Measurements from ENCODE around the gene MMD2.

DNA sequence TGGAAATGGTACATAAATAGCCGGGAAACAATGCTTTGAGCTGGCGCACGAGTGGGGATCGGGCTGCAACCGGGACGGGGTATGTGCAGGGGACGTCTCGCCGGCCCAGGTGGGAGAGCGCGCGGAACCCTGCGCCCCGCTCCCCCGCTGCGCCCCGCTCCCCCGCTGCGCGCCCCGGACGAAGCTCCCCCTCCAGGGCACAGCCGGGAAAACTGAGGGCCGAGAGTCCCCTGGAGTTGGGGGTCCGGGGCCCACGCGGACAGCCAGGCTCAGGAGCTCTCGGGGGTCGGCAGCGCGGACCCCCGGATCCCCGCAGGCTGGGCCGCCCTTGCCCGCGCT lies 76.0 kb downstream of the MMD2 start:
- TF ChIP-seq, protein P1, sequence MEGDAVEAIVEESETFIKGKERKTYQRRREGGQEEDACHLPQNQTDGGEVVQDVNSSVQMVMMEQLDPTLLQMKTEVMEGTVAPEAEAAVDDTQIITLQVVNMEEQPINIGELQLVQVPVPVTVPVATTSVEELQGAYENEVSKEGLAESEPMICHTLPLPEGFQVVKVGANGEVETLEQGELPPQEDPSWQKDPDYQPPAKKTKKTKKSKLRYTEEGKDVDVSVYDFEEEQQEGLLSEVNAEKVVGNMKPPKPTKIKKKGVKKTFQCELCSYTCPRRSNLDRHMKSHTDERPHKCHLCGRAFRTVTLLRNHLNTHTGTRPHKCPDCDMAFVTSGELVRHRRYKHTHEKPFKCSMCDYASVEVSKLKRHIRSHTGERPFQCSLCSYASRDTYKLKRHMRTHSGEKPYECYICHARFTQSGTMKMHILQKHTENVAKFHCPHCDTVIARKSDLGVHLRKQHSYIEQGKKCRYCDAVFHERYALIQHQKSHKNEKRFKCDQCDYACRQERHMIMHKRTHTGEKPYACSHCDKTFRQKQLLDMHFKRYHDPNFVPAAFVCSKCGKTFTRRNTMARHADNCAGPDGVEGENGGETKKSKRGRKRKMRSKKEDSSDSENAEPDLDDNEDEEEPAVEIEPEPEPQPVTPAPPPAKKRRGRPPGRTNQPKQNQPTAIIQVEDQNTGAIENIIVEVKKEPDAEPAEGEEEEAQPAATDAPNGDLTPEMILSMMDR (conservative IDR thresholded peaks at IDR 0.05; ENCODE audit: low read depth, low read length), result no peak
- no peak for TF ChIP-seq EZH2 (IDR thresholded peaks at IDR 0.05; ENCODE audit: low read length, unreplicated experiment)
